Measurements from ENCODE around the gene RENBP.

The RENBP gene

GRCh38 chrX:153900831-153901752, 43.4 kb downstream of the RENBP start:
- DNase-seq (ENCODE audit: low read depth) = peak; percentile 96
- H3K4me3 ChIP-seq (ENCODE audit: low read depth, low read length) = no peak overlapping the region
- TF ChIP-seq POLR2A (IDR thresholded peaks at IDR 0.05; ENCODE audit: extremely low read depth, insufficient read length) (no peak), MYC (IDR thresholded peaks at IDR 0.05; ENCODE audit: low read depth, low read length) (peak; percentile 59; the same call in 1 of the 2 replicates)

DNA sequence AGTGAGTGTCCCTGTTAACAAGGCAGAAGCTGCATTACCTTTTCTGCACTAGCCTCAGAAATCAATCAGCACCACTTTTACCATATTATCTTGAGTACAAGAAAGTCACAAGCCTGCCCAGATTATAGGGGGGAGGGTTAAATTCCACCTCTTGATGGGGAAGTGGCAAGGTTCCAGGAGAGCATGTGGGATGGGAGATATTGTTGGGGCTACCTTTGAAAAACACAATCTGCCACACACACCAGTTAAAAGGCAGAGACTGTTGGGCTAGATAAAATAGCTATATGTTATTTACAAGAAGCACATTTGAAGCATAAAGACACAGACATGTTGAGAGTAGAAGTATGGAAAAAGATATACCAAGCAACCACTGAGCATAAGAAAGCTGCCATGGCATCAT, 46.5 kb downstream of the RENBP start:
- TF ChIP-seq MAX (IDR thresholded peaks at IDR 0.05; ENCODE audit: low read depth, low read length) (no peak), POLR2A (IDR thresholded peaks at IDR 0.05; ENCODE audit: extremely low read depth, insufficient read length) (no peak), MYC (IDR thresholded peaks at IDR 0.05; ENCODE audit: low read depth, low read length) (no peak), CTCF (IDR thresholded peaks at IDR 0.05; ENCODE audit: low read depth, low read length) (no peak)
- H3K4me3 ChIP-seq (ENCODE audit: low read depth, low read length) = no peak overlapping the region
- DNase-seq (ENCODE audit: low read depth) = no peak

- H3K4me3 ChIP-seq (ENCODE audit: low read depth, low read length) = no peak overlapping the region
- no peak for DNase-seq (ENCODE audit: low read depth)
- TF ChIP-seq MYC (IDR thresholded peaks at IDR 0.05; ENCODE audit: low read depth, low read length) (no peak), MAX (IDR thresholded peaks at IDR 0.05; ENCODE audit: low read depth, low read length) (no peak), CTCF (IDR thresholded peaks at IDR 0.05; ENCODE audit: low read depth, low read length) (no peak), POLR2A (IDR thresholded peaks at IDR 0.05; ENCODE audit: extremely low read depth, insufficient read length) (no peak)
These were observed 55.3 kb downstream of the RENBP start for GRCh38 chrX:153889123-153889522.

- DNase-seq (ENCODE audit: low read depth) = no peak
These were observed 56.1 kb downstream of the RENBP start for GRCh38 chrX:153888344-153888743.

GRCh38 chrX:153887385-153887784, 57.1 kb downstream of the RENBP start:
- H3K4me3 ChIP-seq (ENCODE audit: low read depth, low read length) = no peak overlapping the region
- TF ChIP-seq POLR2A (IDR thresholded peaks at IDR 0.05; ENCODE audit: extremely low read depth, insufficient read length) = no peak
- TF ChIP-seq CTCF (IDR thresholded peaks at IDR 0.05; ENCODE audit: low read depth, low read length) = no peak
- TF ChIP-seq MAX (IDR thresholded peaks at IDR 0.05; ENCODE audit: low read depth, low read length) = no peak
- no peak for TF ChIP-seq MYC (IDR thresholded peaks at IDR 0.05; ENCODE audit: low read depth, low read length)
- no peak for DNase-seq (ENCODE audit: low read depth)

More at GRCh38 chrX:153888344-153888743, 56.1 kb downstream of the RENBP start:
- H3K4me3 ChIP-seq (ENCODE audit: low read depth, low read length) = no peak overlapping the region
- TF ChIP-seq CTCF (IDR thresholded peaks at IDR 0.05; ENCODE audit: low read depth, low read length) (no peak), MAX (IDR thresholded peaks at IDR 0.05; ENCODE audit: low read depth, low read length) (no peak), MYC (IDR thresholded peaks at IDR 0.05; ENCODE audit: low read depth, low read length) (no peak), POLR2A (IDR thresholded peaks at IDR 0.05; ENCODE audit: extremely low read depth, insufficient read length) (no peak)

DNA sequence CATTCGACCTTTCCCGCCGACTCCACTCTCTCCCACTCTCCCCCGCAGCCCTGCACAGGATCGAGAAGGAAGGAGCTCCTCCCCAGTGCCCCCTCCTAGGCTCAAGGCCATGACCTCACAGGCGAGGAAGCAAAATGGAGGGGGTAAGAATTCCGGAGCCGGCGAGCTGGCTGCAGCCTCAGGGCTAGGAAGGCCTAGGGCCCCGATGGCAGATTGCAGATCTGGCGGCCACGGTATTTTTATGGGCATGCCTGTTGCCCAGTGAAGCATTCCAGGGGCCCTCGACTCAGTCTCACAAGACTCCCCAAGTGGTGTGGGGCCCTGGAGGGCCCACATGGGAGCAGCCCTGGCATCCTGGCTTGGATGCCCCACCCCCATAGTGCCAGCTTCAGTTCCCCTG, 57.5 kb downstream of the RENBP start:
- H3K4me3 ChIP-seq (ENCODE audit: low read depth, low read length) = no peak overlapping the region
- TF ChIP-seq MAX (IDR thresholded peaks at IDR 0.05; ENCODE audit: low read depth, low read length) (no peak), POLR2A (IDR thresholded peaks at IDR 0.05; ENCODE audit: extremely low read depth, insufficient read length) (no peak), MYC (IDR thresholded peaks at IDR 0.05; ENCODE audit: low read depth, low read length) (no peak), CTCF (IDR thresholded peaks at IDR 0.05; ENCODE audit: low read depth, low read length) (no peak)
- no peak for DNase-seq (ENCODE audit: low read depth)

Data from NB4 (cell line).